ENCODE results near the gene SNAPC2. TPM values are rescaled to one million over a fixed set of nuclear protein-coding genes. Genes with fewer than 3 reads are reported as not detected.
"Not testable (repeated sequence)": the region's sequence is repeated elsewhere in the genome, so short reads cannot be mapped to it uniquely, and the experiment has no call there.

SNAPC2 gene
- total RNA-seq, 1 donor from 2014 or later: 8.2 TPM

DNA sequence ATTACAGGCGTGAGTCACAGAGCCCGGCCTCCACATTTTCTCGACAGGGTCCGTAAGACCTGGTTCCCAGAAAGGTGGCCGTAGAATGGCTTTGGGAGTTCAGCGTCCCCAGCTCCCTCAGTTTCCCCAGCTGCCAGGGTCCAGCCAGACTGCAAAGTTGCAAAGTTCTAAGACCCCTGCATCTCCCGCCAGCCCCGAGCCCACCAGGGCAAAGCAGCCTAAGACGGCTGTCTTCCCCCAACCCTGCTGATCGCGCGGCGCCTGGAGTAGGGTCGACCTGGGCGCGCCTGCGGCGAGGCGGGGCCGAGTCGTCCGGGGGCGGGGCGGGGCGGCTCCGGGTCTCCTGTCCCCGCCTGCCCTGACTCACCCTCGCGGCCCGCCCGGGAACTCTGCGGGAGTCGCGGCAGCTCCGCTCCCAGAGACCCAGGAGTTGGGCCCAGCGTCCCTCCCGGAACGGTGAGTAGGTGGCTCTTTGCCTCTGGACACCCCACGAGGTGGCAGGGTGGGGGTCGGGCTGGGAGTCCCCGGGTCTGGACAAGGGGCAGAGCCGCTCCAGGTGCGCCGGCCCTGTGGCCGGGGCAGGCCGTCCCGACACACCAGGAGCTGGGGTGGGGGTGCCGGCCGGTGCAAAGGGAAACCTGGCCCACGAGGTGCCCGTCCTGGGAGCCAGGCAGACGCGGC, 31.9 kb upstream of the SNAPC2 start, which contains the start of gene LRRC8E:
TSS of gene LRRC8E (plus strand) at position 366 of the 681 bp plus-strand sequence. CDS start 7,094 bp downstream, outside the sequence.
- DNase-seq: peak; percentile 36

- no peak for DNase-seq
Observed at GRCh38 chr19:7888826-7889217, 31.3 kb upstream of the SNAPC2 start.

DNA sequence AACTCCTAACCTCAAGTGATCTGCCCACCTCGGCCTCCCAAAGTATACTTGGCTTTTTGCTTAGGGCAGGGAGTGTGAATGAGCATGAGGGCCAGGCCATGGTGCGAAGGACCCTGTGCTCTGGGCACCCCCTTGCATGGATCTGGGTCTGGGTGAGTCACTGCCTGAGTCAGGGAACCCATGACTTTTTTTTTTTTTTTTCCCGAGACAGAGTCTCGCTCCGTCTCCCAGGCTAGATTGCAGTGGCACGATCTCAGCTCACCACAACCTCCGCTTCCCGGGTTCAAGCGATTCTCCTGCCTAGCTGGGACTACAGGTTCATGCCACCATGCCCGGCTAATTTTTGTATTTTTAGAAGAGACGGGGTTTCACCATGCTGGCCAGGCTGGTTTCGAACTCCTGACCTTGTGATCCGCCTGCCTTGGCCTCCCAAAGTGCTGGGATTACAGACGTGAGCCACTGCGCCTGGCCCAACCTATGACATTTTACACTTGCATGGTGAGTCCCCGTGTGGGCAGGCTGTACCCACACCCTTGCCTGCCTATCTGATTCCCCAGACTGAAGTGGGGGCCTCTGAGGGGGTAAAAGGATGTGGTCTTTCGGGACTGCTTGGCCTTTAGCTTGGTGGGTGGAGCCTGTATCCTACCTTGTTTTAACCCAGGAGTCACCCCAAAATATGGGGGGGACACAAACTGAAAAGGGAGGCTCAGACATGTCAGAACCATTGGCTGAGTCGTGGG, 26.6 kb upstream of the SNAPC2 start:
- DNase-seq: not testable (repeated sequence)

- DNase-seq: no peak
Observed at GRCh38 chr19:7894612-7895309, 25.4 kb upstream of the SNAPC2 start.

GRCh38 chr19:7895565-7895964, 24.6 kb upstream of the SNAPC2 start:
- no peak for DNase-seq

DNA sequence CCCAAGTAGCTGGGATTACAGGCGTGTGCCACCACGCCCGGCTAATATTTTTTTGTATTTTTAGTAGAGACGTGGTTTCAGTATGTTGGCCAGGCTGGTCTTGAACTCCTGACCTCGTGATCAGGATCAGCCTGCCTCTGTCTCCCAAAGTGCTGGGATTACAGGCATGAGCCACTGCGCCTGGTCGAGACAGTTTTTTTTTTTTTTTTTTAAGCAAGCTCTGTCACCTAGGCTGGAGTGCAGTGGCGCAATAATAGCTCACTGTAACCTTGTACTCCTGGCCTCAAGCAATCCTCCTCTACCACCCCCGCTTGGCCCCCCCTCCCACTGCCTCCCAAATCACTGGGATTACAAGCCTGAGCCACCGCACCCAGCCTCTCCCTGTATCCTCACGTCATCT, 22.8 kb upstream of the SNAPC2 start:
- no peak for DNase-seq

DNA sequence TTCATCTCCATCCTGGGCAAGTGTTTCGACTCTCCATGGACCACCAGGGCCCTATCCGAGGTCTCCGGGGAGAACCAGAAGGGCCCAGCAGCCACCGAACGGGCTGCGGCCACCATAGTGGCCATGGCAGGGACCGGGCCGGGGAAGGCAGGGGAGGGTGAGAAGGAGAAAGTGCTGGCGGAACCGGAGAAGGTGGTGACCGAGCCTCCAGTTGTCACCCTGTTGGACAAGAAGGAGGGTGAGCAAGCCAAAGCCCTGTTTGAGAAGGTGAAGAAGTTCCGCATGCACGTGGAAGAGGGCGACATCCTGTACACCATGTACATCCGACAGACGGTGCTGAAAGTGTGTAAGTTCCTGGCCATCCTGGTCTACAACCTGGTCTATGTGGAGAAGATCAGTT, 21.2 kb upstream of the SNAPC2 start:
- DNase-seq: no peak

DNA sequence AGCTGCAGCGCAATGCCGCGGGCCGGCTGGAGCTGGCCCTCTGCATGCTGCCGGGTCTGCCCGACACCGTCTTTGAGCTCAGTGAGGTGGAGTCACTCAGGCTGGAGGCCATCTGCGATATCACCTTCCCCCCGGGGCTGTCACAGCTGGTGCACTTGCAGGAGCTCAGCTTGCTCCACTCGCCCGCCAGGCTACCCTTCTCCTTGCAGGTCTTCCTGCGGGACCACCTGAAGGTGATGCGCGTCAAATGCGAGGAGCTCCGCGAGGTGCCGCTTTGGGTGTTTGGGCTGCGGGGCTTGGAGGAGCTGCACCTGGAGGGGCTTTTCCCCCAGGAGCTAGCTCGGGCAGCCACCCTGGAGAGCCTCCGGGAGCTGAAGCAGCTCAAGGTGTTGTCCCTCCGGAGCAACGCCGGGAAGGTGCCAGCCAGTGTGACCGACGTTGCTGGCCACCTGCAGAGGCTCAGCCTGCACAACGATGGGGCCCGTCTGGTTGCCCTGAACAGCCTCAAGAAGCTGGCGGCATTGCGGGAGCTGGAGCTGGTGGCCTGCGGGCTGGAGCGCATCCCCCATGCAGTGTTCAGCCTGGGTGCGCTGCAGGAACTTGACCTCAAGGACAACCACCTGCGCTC, 20.3 kb upstream of the SNAPC2 start:
- no peak for DNase-seq

- no peak for DNase-seq
Observed at GRCh38 chr19:7900401-7900870, 19.7 kb upstream of the SNAPC2 start.

DNA sequence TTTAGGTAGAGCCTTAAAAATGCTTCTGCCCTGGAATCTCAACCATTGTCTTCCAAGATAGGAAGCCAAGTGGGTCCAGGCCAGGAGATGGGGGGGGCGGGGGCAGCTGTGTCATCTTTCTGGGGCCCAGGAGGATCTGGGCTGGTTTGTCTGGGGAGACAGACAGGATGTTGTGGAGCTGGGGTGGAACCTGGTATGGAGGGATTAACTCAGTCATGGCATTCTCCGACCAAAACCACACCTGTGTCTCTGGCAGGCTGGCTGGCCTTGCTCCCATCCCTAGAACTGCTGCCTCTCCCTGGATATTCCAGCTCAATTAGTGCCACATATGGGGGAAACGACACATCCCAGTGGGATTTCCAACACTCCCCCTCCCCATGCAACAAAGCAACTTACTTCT, 19.2 kb upstream of the SNAPC2 start:
- DNase-seq: no peak

DNA sequence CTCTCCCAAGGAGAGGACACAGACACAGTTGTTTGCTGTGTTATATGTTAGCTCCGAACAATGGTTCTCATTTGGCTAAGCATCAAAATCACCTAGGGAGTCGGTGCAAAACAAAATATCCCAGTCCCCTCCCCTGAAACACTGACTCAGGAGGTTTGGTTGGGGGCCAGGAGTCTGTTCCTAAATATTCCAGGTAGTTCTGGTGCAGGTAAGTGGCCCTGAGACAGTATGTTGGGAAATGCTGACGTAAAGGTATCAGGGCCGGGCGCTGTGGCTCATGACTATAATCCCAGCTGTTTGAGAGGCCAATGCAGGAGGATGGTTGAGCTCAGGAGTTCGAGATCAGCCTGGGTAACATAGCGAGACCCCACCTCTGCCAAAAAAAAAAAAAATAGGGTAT, 18.8 kb upstream of the SNAPC2 start:
- DNase-seq: no peak

DNA sequence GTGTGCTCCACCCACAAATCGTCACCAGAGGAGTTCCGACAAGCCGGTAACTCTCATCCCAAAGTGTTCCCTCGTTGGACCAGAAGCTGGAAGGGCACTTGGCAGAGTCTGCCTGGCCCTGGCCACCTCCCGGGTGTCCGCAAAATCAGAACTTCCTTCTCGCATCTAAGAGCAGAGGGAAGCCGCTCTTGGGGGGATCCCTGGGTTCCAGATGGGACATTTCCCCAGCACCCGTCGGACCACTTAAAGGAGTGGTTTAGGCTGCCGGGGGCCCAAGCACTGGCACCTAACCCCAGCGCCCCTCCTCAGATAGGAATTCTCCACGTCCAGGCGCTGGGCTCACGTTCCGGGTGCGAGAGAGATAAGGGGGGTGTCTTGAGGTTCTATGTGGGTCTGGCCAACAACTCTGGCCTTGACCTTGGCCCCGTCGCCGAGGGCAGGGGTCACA, 17.3 kb upstream of the SNAPC2 start:
- no peak for DNase-seq

DNA sequence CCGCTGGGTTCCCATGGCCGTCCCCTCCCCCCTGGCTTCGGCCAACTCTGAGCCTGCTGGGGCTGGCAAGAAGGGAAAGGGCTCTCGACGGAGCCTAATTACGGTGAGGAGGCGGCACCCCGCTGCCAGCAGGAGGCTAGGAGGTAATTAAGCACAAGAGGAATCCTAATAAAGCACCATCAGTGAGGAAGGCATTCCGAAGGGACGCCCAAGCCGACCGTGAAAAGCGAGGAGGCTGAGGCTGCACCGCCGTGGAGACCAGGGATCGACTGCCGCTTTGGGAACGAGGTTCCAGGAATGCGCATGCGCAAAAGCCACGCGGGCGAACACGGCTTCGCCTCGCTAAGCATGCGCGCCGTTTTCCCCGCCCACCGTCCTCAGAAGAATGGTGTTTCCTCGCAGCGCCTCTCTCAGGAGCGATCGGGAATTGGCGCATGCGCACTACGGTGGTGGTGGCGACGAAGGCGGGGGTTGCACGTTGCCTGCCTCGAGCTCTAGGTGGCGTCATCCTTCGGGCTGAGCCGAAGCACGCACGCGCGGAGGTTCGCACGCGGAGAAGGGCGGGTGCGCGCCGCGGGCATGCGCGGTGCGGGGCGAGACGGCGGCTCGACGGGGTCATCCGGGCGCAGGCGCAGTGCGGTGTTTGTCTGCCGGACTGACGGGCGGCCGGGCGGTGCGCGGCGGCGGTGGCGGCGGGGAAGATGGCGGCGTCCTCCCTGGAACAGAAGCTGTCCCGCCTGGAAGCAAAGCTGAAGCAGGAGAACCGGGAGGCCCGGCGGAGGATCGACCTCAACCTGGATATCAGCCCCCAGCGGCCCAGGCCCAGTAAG, 16.7 kb upstream of the SNAPC2 start, which contains the start of gene MAP2K7:
TSS of gene MAP2K7 (plus strand) at position 634 of the 830 bp plus-strand sequence. CDS start at position 702, 68 bp downstream.
- peak; percentile 100 for DNase-seq

DNA sequence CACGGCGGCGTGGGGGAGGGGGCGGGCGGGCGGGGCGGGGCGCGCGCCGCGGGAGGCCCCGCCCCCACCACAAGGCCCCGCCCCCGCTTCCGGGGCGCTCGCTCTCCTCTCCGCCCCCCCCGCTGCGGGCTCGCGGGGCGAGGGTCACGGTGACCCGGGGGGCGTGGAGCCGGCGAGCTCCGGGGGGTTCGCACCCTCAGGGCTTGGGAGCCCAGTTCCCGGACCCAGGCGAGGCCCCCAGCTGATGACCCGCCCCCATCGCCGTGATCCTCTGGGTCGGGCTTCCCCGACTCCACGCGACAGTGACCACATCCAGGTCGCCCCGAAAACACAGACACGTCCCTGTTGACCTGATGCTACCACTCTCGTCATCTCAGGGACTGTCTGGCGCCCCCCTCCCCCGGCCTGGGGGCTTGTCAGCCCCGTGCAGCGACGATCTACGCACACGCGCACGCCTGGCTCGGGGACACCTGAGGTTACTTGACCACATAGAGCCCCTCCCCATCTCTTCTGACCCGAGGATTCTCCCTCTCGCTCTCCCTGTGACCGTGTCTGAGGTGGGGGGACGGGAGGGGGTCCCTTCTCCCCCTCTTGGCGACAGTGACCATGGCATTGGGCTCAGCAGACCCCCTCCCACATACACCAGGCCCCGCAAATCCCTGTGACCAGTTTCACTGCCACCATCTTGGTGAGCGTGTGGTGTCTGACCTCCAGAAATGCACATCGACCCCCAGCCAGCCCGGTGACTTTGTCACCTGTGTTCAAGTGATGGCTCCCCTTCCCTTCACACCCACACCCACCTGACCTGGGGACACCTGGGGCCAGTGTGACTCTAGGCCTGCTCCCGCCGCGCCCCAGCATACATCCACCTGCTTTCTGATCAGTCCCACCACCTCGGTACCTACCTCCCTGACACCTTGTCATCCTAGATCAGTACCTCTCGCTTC, 15.8 kb upstream of the SNAPC2 start:
- DNase-seq: no peak

GRCh38 chr19:7905268-7905667, 14.9 kb upstream of the SNAPC2 start:
- DNase-seq: no peak

DNA sequence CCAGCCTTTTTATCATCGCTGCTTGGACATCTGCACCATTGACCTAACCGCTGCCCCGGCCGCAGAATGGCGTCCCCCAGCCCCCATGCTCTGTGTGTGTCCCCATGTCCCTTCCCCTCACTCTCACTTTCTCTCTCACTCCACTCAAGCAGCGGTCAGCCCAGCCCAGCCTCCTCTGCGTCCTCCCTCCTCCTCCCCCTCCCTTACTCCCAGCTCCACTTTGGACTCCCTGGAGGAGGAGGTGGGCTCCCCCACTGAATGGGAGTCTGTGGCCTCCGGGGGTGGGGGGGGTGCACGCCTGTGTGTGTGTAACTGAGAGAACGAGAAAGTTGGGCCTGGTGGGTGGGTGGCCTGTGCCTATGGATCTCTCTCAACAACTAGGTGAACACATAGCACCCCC, 14.3 kb upstream of the SNAPC2 start:
- no peak for DNase-seq

GRCh38 chr19:7907122-7907521, 13.0 kb upstream of the SNAPC2 start:
- DNase-seq: no peak

- no peak for DNase-seq
Observed at GRCh38 chr19:7907544-7907943, 12.6 kb upstream of the SNAPC2 start.

GRCh38 chr19:7908078-7908699, 11.9 kb upstream of the SNAPC2 start:
- no peak for DNase-seq
